ENCODE measurements around the gene MRPL41.

DNA sequence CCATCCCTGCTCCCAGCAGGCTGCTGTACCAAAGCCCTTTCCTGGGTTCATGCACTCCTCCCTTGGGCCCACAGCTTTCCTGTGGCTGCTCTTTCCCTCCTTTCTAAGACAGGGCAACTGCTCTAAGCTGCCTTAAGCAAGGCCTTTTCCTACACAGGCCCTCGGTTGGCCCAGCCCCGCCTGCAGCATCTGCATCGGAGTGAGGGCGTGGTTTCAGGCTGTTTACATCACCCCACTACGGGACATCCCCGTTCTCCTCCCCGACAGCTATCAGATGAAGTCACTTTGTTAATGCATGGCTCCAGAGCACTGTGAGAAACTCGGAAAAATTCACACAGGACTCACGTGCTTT is 23.7 kb downstream of the MRPL41 start:
- TF ChIP-seq REST (IDR thresholded peaks at IDR 0.05; ENCODE audit: borderline replicate concordance): no peak
- TF ChIP-seq RAD21 (conservative IDR thresholded peaks at IDR 0.05): no peak
- TF ChIP-seq, protein P1, sequence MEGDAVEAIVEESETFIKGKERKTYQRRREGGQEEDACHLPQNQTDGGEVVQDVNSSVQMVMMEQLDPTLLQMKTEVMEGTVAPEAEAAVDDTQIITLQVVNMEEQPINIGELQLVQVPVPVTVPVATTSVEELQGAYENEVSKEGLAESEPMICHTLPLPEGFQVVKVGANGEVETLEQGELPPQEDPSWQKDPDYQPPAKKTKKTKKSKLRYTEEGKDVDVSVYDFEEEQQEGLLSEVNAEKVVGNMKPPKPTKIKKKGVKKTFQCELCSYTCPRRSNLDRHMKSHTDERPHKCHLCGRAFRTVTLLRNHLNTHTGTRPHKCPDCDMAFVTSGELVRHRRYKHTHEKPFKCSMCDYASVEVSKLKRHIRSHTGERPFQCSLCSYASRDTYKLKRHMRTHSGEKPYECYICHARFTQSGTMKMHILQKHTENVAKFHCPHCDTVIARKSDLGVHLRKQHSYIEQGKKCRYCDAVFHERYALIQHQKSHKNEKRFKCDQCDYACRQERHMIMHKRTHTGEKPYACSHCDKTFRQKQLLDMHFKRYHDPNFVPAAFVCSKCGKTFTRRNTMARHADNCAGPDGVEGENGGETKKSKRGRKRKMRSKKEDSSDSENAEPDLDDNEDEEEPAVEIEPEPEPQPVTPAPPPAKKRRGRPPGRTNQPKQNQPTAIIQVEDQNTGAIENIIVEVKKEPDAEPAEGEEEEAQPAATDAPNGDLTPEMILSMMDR (IDR thresholded peaks at IDR 0.05; ENCODE audit: poor library complexity, severe bottlenecking): no peak
